SK-N-SH (cell line): ENCODE results near the gene MIAT. TPM values are rescaled to one million over a fixed set of nuclear protein-coding genes. Genes with fewer than 3 reads are reported as not detected.

Experiments
- CTCF ChIA-PET: fragments of 300-600, 350-600 bp; formaldehyde crosslinking; extraction: SDS; loops from one replicate; lab custom pipeline; 2021; lab: Yijun Ruan, JAX
- POLR2A ChIA-PET: fragments of 350-600 bp; sonication (Branson Sonifier 250); formaldehyde crosslinking; extraction: SDS; loops from one replicate; lab custom pipeline; 2020; ENCODE audit warnings: antibody characterized with exemption, inconsistent platforms; lab: Yijun Ruan, JAX
- DNase-seq: peaks from one replicate; pipeline ENCODE4 v3.0.0; 2012
- H2AFZ ChIP-seq: fragments of 200-600 bp; sonication (generic); 2 replicates; pipeline ENCODE4 v1.8.1; 2016; ENCODE audit warnings: antibody characterized with exemption, mild to moderate bottlenecking, low read depth
- H3F3A ChIP-seq: fragments of 200-600 bp; sonication (generic); replicated peaks from 2 replicates; pipeline ENCODE3; 2016; ENCODE audit warnings: antibody characterized with exemption, mild to moderate bottlenecking; ENCODE audit not compliant: insufficient read depth
- H3K27ac ChIP-seq, 2 experiments: fragments of 200-500 bp in 1 of 2; fragments of 200-600 bp in 1 of 2; sonication (Bioruptor generic) in 1 of 2; sonication (generic), shearing (Covaris generic) in 1 of 2; 2 replicates each; pipeline versions ENCODE4 v1.5.1 to v1.6.1; 2014 to 2016; ENCODE audit warnings: low read depth in 2 of 2, inconsistent platforms in 1 of 2, low read length in 1 of 2, mild to moderate bottlenecking in 1 of 2, mixed read lengths in 1 of 2
- H3K27me3 ChIP-seq: fragments of 200-600 bp; sonication (generic), shearing (Covaris generic); 2 replicates; pipeline ENCODE4 v1.6.1; 2016; ENCODE audit warnings: mixed run types; ENCODE audit not compliant: insufficient read depth
- H3K36me3 ChIP-seq, 2 experiments: fragments of 200-500 bp in 1 of 2; fragments of 200-600 bp in 1 of 2; sonication (Bioruptor generic) in 1 of 2; sonication (generic) in 1 of 2; replicated peaks in 1 of 2; 2 replicates each; pipeline versions ENCODE3 to v1.5.1; 2014 to 2016; ENCODE audit warnings: low read length in 1 of 2, mild to moderate bottlenecking in 1 of 2; ENCODE audit not compliant: insufficient read depth in 2 of 2, control insufficient read depth in 1 of 2
- H3K4me1 ChIP-seq, 2 experiments: fragments of 200-500 bp in 1 of 2; fragments of 200-600 bp in 1 of 2; sonication (Bioruptor generic) in 1 of 2; sonication (generic), shearing (Covaris generic) in 1 of 2; 2 replicates each; pipeline versions ENCODE4 v1.5.1 to v1.6.1; 2014 to 2016; ENCODE audit warnings: low read depth in 1 of 2, low read length in 1 of 2, mixed run types in 1 of 2; ENCODE audit not compliant: insufficient read depth in 2 of 2, control insufficient read depth in 1 of 2
- H3K4me2 ChIP-seq: fragments of 200-600 bp; sonication (generic), shearing (Covaris generic); 2 replicates; pipeline ENCODE4 v1.6.1; 2017; ENCODE audit warnings: mixed run types
- H3K4me3 ChIP-seq, 2 experiments: fragments of 200-500 bp in 1 of 2; fragments of 200-600 bp in 1 of 2; sonication (Bioruptor generic) in 1 of 2; sonication (generic), shearing (Covaris generic) in 1 of 2; 2 replicates each; pipeline versions ENCODE4 v1.5.1 to v1.8.1; 2014 to 2016; ENCODE audit warnings: low read depth in 2 of 2, inconsistent platforms in 1 of 2, low read length in 1 of 2, mild to moderate bottlenecking in 1 of 2, mixed read lengths in 1 of 2, moderate library complexity in 1 of 2
- H3K79me2 ChIP-seq: fragments of 200-600 bp; sonication (generic); 2 replicates; pipeline ENCODE4 v1.8.1; 2017; ENCODE audit warnings: mild to moderate bottlenecking; ENCODE audit not compliant: insufficient read depth
- H3K9ac ChIP-seq: fragments of 200-600 bp; sonication (generic); 2 replicates; pipeline ENCODE4 v1.6.1; 2017; ENCODE audit warnings: mixed run types
- H3K9me2 ChIP-seq: fragments of 200-600 bp; sonication (generic); 2 replicates; pipeline ENCODE4 v1.6.1; 2017; ENCODE audit warnings: mixed run types
- H3K9me3 ChIP-seq: fragments of 200-600 bp; sonication (generic); 2 replicates; pipeline ENCODE4 v1.6.1; 2017; ENCODE audit warnings: mixed run types, mild to moderate bottlenecking, moderate library complexity
- H4K20me1 ChIP-seq: fragments of 200-600 bp; sonication (generic); 2 replicates; pipeline ENCODE4 v1.6.1; 2017; ENCODE audit warnings: mild to moderate bottlenecking, mixed run types; ENCODE audit not compliant: insufficient read depth
- EP300 ChIP-seq, 2 experiments: IDR thresholded peaks; 2 replicates each; pipeline versions ENCODE4 v1.4.0 to v1.6.1; 2012; ENCODE audit warnings: borderline replicate concordance in 1 of 2, low read depth in 1 of 2, low read length in 1 of 2
- FOSL2 ChIP-seq: IDR thresholded peaks from 2 replicates; pipeline ENCODE4 v1.4.0; 2012; ENCODE audit warnings: low read depth, mild to moderate bottlenecking, moderate library complexity, borderline replicate concordance
- IRF3 ChIP-seq: fragments of 150-350 bp; IDR thresholded peaks from 2 replicates; pipeline ENCODE4 v1.6.1; 2016; ENCODE audit warnings: mild to moderate bottlenecking, low read depth, low read length
- MAX ChIP-seq: IDR thresholded peaks from 2 replicates; pipeline ENCODE4 v1.4.0; 2012; ENCODE audit warnings: low read depth
- MXI1 ChIP-seq: IDR thresholded peaks from 2 replicates; pipeline ENCODE4 v1.6.1; 2012; ENCODE audit warnings: mild to moderate bottlenecking, low read depth, low read length, improper control_type of control experiment
- SIN3A ChIP-seq: IDR thresholded peaks from 2 replicates; pipeline ENCODE4 v1.6.1; 2012; ENCODE audit warnings: low read depth, mild to moderate bottlenecking, low read length, moderate library complexity, borderline replicate concordance
- TAF1 ChIP-seq: IDR thresholded peaks from 2 replicates; pipeline ENCODE4 v1.6.1; 2012; ENCODE audit warnings: low read depth, mild to moderate bottlenecking, low read length, moderate library complexity, borderline replicate concordance
- TEAD4 ChIP-seq: IDR thresholded peaks from 2 replicates; pipeline ENCODE4 v1.4.0; 2012; ENCODE audit warnings: mild to moderate bottlenecking, borderline replicate concordance; ENCODE audit not compliant: insufficient read depth
- ZBTB33 ChIP-seq: IDR thresholded peaks from 2 replicates; pipeline ENCODE4 v1.4.0; 2012; ENCODE audit warnings: low read depth, borderline replicate concordance
- WGBS: methylation state at CpG from one replicate; pipeline ENCODE4 v1.1.6; 2017; ENCODE audit warnings: low lambda C conversion rate; 5-methylcytosine and 5-hydroxymethylcytosine counted together
- polyA plus RNA-seq, 3 experiments: library from polyadenylated mRNA; depleted of rRNA; stranded (reverse); fragments of >200 nt; gene quantifications; 2 replicates each; pipeline ENCODE4 v1.2.3, GENCODE V29; 2012
- TF ChIP-seq, protein P1 (sequence below): IDR thresholded peaks from 2 replicates; pipeline ENCODE4; 2012

The MIAT gene
- polyA plus RNA-seq, 1 of the 3 experiments (the other 2 are of a cell fraction) = 5.4 TPM

GRCh38 chr22:26685601-26686000 lies 28.2 kb downstream of the MIAT start:
- no peaks in the 10 kb centered on the region for H3F3A ChIP-seq
- H3K27ac ChIP-seq = no peak overlapping the region
- H3K9me3 ChIP-seq = no peaks in the 10 kb centered on the region
- H3K79me2 ChIP-seq = no peaks in the 10 kb centered on the region
- H3K9me2 ChIP-seq = no peaks in the 10 kb centered on the region
- H3K4me3 ChIP-seq = no peak overlapping the region
- CTCF ChIA-PET = interaction anchor here (0.6 to 1.2 kb wide), 2 partner anchors 12 to 71 kb away, joined by 3 read pairs; no protein-coding TSS in a partner anchor
- H2AFZ ChIP-seq = no peak overlapping the region
- POLR2A ChIA-PET = no interaction called here
- H3K4me2 ChIP-seq = no peak overlapping the region
- no peak overlapping the region for H3K9ac ChIP-seq
- TF ChIP-seq EP300 (IDR thresholded peaks at IDR 0.05; ENCODE audit: borderline replicate concordance in 1 of 2, low read depth in 1 of 2, low read length in 1 of 2) = no peak
- no peaks in the 10 kb centered on the region for H3K4me1 ChIP-seq
- H3K36me3 ChIP-seq = peaks cover 2 to 6% of the 10 kb centered on the region in 2 experiments
- DNase-seq = no peak
- WGBS = 94% methylated on average over 6 of the region's 6 CpGs
- no peaks in the 10 kb centered on the region for H4K20me1 ChIP-seq
- no peaks in the 10 kb centered on the region for H3K27me3 ChIP-seq

DNA sequence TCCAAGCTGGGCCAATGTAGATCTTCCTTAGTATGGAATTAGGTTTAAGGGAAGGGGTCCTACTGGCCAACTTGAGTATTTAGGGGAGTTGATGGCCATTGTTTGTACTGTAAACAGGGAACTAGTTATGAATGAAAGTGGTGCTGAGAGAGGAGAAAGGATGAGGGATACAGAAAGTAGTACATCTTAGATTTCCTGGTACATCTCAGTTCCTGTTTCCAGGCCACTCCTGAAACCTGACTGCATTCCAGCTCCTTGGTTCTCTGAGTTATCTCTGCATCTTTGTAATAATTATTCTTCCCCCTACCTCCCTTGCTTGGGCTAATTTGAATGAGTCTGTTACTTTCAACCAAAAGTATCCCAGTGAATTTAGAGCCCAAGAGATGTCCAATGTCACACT lies 30.1 kb downstream of the MIAT start:
- no peak for DNase-seq
- Histone ChIP-seq H3K4me2 (no peak overlapping the region), H3K27ac (no peak overlapping the region), H3F3A (no peaks in the 10 kb centered on the region), H3K9me3 (no peaks in the 10 kb centered on the region), H3K4me1 (no peaks in the 10 kb centered on the region), H3K4me3 (no peak overlapping the region), H4K20me1 (no peaks in the 10 kb centered on the region), H3K9me2 (no peaks in the 10 kb centered on the region), H3K9ac (no peak overlapping the region), H3K27me3 (no peaks in the 10 kb centered on the region), H3K79me2 (no peaks in the 10 kb centered on the region), H3K36me3 (no peaks in the 10 kb centered on the region), H2AFZ (no peak overlapping the region)
- CTCF ChIA-PET = interaction anchor here (0.8 kb wide), 1 partner anchor 9 kb away, joined by 3 read pairs; no protein-coding TSS in a partner anchor
- TF ChIP-seq MXI1 = no peak
- TF ChIP-seq FOSL2 = no peak
- TF ChIP-seq ZBTB33 = no peak
- no peak for TF ChIP-seq TAF1
- TF ChIP-seq, protein P1, sequence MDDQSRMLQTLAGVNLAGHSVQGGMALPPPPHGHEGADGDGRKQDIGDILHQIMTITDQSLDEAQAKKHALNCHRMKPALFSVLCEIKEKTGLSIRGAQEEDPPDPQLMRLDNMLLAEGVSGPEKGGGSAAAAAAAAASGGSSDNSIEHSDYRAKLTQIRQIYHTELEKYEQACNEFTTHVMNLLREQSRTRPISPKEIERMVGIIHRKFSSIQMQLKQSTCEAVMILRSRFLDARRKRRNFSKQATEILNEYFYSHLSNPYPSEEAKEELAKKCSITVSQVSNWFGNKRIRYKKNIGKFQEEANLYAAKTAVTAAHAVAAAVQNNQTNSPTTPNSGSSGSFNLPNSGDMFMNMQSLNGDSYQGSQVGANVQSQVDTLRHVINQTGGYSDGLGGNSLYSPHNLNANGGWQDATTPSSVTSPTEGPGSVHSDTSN = no peak
- TF ChIP-seq TEAD4 = no peak
- TF ChIP-seq SIN3A = no peak
- TF ChIP-seq MAX = no peak
- no peak for TF ChIP-seq IRF3
- POLR2A ChIA-PET = no interaction called here
